Kidney (tissue), 14 donors: ENCODE measurements around the gene RBPMS2. TPM values are rescaled to one million over a fixed set of nuclear protein-coding genes. Genes with fewer than 3 reads are reported as not detected.

Experiments
- DNase-seq, 5 donors: peaks; one replicate each; pipeline ENCODE4 v3.0.0-alpha.2; 2013 to 2020
- FAIRE-seq: peaks from 2 replicates; lab custom pipeline; 2012; peaks lifted over from hg19 to GRCh38; lab: Jason Lieb, UNC
- H3K27ac ChIP-seq, 2 donors: one replicate each; pipeline ENCODE4 v1.7.0; 2013; ENCODE audit warnings: low read depth in 2 of 2, low read length in 2 of 2, inconsistent platforms in 1 of 2
- H3K27me3 ChIP-seq: one replicate; pipeline ENCODE4 v1.7.1; 2013; ENCODE audit warnings: low read length, inconsistent platforms; ENCODE audit not compliant: control insufficient read depth, insufficient read depth
- H3K36me3 ChIP-seq, 3 donors: one replicate each; pipeline versions ENCODE4 v1.7.0 to v1.7.1; 2013; ENCODE audit warnings: low read length in 3 of 3, control low read depth in 1 of 3, inconsistent platforms in 1 of 3; ENCODE audit not compliant: insufficient read depth in 3 of 3, control insufficient read depth in 2 of 3
- H3K4me1 ChIP-seq, 3 donors: one replicate each; pipeline versions ENCODE4 v1.7.0 to v1.7.1; 2013; ENCODE audit warnings: low read length in 3 of 3, inconsistent platforms in 1 of 3, low read depth in 1 of 3; ENCODE audit not compliant: control insufficient read depth in 2 of 3, insufficient read depth in 2 of 3
- H3K4me3 ChIP-seq, 3 donors: one replicate each; pipeline versions ENCODE4 v1.7.0 to v1.8.1; 2013; ENCODE audit warnings: low read length in 3 of 3, control low read depth in 1 of 3, inconsistent platforms in 1 of 3
- H3K9ac ChIP-seq, 3 donors: one replicate each; pipeline versions ENCODE4 v1.7.0 to v1.7.1; 2013; ENCODE audit warnings: low read length in 3 of 3, control low read depth in 1 of 3, inconsistent platforms in 1 of 3
- H3K9me3 ChIP-seq, 3 donors: one replicate each; pipeline versions ENCODE4 v1.7.0 to v1.7.1; 2013; ENCODE audit warnings: low read length in 3 of 3, control low read depth in 1 of 3, inconsistent platforms in 1 of 3; ENCODE audit not compliant: control insufficient read depth in 2 of 3, insufficient read depth in 1 of 3
- CTCF ChIP-seq: IDR thresholded peaks from 3 replicates; pipeline ENCODE4 v1.5.1; 2012; ENCODE audit warnings: mild to moderate bottlenecking, moderate library complexity, borderline replicate concordance; ENCODE audit not compliant: insufficient read depth; ENCODE audit errors: extremely low read depth
- intact Hi-C: fragments of 100-400 bp; cut with DNase I; formaldehyde crosslinking; loops from one replicate; pipeline ENCODE4 v1.11.1; 2022
- polyA plus RNA-seq: library from polyadenylated mRNA; stranded (reverse); fragments of 350-450 nt; fragmentation: Illumina TruSeq; extraction: RNeasy Lipid Tissue Mini Kit (QIAGEN cat#74804); gene quantifications from one replicate; pipeline ENCODE4 v1.2.3, GENCODE V29; 2014; ENCODE audit warnings: low read depth, low replicate concordance; ENCODE audit not compliant: insufficient read depth
- total RNA-seq: library from RNA; stranded (reverse); fragmentation: NEBNext Ultra II Directional; extraction: Animal tissue kit (Norgen Biotek cat#: 25700); gene quantifications from one replicate; pipeline ENCODE4 v1.2.1, GENCODE V29; 2021
- donor health status: control.
- donor health status: control.
- donor health status: control.
- donor health status: control.
- donor health status: control.
- donor health status: DM: yes; HTN: yes; CAD: no.
- donor health status: Normal renal cell carcinoma (clear cell type).

The RBPMS2 gene
- total and polyA plus RNA-seq, 2 donors from 2014 or later: 8.2 to 24.2 TPM

- Histone ChIP-seq H3K27me3 (no peaks in the 10 kb centered on the region), H3K4me3 (no peak overlapping the region), H3K4me1 (no peaks in the 10 kb centered on the region), H3K9ac (no peak overlapping the region), H3K9me3 (no peaks in the 10 kb centered on the region), H3K36me3 (no peaks in the 10 kb centered on the region), H3K27ac (no peak overlapping the region)
- FAIRE-seq (no peak), DNase-seq (no peak)
- TF ChIP-seq CTCF: no peak
- intact Hi-C loops: no loop called here
These were observed 64.5 kb downstream of the RBPMS2 start for GRCh38 chr15:64710676-64711428.

GRCh38 chr15:64706011-64706911, 69.1 kb downstream of the RBPMS2 start:
- intact Hi-C loops: no loop called here
- Histone ChIP-seq H3K9ac (no peak overlapping the region), H3K4me3 (no peak overlapping the region), H3K27me3 (no peaks in the 10 kb centered on the region), H3K36me3 (no peaks in the 10 kb centered on the region), H3K4me1 (peaks cover 2 to 16% (median 14%) of the 10 kb centered on the region in 3 donors), H3K27ac (no peak overlapping the region), H3K9me3 (no peaks in the 10 kb centered on the region)
- TF ChIP-seq CTCF: no peak
- FAIRE-seq (no peak), DNase-seq (no peak)

GRCh38 chr15:64705006-64705405, 70.4 kb downstream of the RBPMS2 start:
- no peak for TF ChIP-seq CTCF
- H3K27me3 ChIP-seq: no peaks in the 10 kb centered on the region
- no peak for FAIRE-seq

More at GRCh38 chr15:64705006-64705405, 70.4 kb downstream of the RBPMS2 start:
- H3K4me3 ChIP-seq: no peak overlapping the region
- H3K36me3 ChIP-seq: no peaks in the 10 kb centered on the region
- peaks cover 5 to 25% (median 25%) of the 10 kb centered on the region in 3 donors for H3K4me1 ChIP-seq
- no peaks in the 10 kb centered on the region for H3K9me3 ChIP-seq
- H3K27ac ChIP-seq: no peak overlapping the region
- DNase-seq: no peak
- intact Hi-C loops: no loop called here
- H3K9ac ChIP-seq: no peak overlapping the region
